Measurements from ENCODE around the gene KCNAB1. TPM values are rescaled to one million over a fixed set of nuclear protein-coding genes. Genes with fewer than 3 reads are reported as not detected.
"Not testable (repeated sequence)": the region's sequence is repeated elsewhere in the genome, so short reads cannot be mapped to it uniquely, and the experiment has no call there.

KCNAB1 gene
- total RNA-seq, 1 experiment from 2014 or later = not detected

GRCh38 chr3:156071031-156071430 lies 49.3 kb upstream of the KCNAB1 start:
- H3K9me3 ChIP-seq (ENCODE audit: control insufficient read depth in 1 of 2, insufficient read depth in 1 of 2, low read depth in 1 of 2, low read length in 2 of 2) = no peaks in the 10 kb centered on the region
- H3K4me2 ChIP-seq (ENCODE audit: low read length) = no peak overlapping the region
- TF ChIP-seq, protein P1, sequence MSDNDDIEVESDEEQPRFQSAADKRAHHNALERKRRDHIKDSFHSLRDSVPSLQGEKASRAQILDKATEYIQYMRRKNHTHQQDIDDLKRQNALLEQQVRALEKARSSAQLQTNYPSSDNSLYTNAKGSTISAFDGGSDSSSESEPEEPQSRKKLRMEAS (IDR thresholded peaks at IDR 0.05) = no peak
- TF ChIP-seq, protein P2, sequence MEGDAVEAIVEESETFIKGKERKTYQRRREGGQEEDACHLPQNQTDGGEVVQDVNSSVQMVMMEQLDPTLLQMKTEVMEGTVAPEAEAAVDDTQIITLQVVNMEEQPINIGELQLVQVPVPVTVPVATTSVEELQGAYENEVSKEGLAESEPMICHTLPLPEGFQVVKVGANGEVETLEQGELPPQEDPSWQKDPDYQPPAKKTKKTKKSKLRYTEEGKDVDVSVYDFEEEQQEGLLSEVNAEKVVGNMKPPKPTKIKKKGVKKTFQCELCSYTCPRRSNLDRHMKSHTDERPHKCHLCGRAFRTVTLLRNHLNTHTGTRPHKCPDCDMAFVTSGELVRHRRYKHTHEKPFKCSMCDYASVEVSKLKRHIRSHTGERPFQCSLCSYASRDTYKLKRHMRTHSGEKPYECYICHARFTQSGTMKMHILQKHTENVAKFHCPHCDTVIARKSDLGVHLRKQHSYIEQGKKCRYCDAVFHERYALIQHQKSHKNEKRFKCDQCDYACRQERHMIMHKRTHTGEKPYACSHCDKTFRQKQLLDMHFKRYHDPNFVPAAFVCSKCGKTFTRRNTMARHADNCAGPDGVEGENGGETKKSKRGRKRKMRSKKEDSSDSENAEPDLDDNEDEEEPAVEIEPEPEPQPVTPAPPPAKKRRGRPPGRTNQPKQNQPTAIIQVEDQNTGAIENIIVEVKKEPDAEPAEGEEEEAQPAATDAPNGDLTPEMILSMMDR (IDR thresholded peaks at IDR 0.05 in 2 of 3, conservative IDR thresholded peaks at IDR 0.05 in 1 of 3; ENCODE audit: borderline replicate concordance in 1 of 3, insufficient read depth in 1 of 3, low read depth in 2 of 3, low read length in 2 of 3) = no peak
- TF ChIP-seq EGR1 (IDR thresholded peaks at IDR 0.05; ENCODE audit: low read depth) (no peak), YY1 (IDR thresholded peaks at IDR 0.05; ENCODE audit: extremely low read depth, insufficient replicate concordance, low read depth, low read length) (no peak)
- intact Hi-C loops (cut with micrococcal nuclease) = no loop called here
- no peaks in the 10 kb centered on the region for H3K4me1 ChIP-seq (ENCODE audit: control insufficient read depth in 1 of 2, insufficient read depth in 2 of 2, low read length in 2 of 2)
- no peaks in the 10 kb centered on the region for H3K27me3 ChIP-seq (ENCODE audit: insufficient read depth, low read length)
- ChIA-PET CTCF (no interaction called here), RAD21 (ENCODE audit: low non-redundant PET in 1 of 2, low total read pairs in 2 of 2, uncharacterized antibody in 2 of 2, unreplicated experiment in 2 of 2) (no interaction called here), POLR2A (no interaction called here)
- no peak overlapping the region for H3K27ac ChIP-seq (ENCODE audit: low read depth, low read length)
- no peak overlapping the region for H2AFZ ChIP-seq (ENCODE audit: low read depth, low read length, poor library complexity, severe bottlenecking)
- no peaks in the 10 kb centered on the region for H3K36me3 ChIP-seq (ENCODE audit: control insufficient read depth in 1 of 2, insufficient read depth in 2 of 2, low read length in 2 of 2)
- no peak for DNase-seq (ENCODE audit: low read depth, low spot score)
- no peaks in the 10 kb centered on the region for H4K20me1 ChIP-seq (ENCODE audit: insufficient read depth)
- ATAC-seq = no peak
- no peak overlapping the region for H3K9ac ChIP-seq (ENCODE audit: low read length)
- no peaks in the 10 kb centered on the region for H3K79me2 ChIP-seq (ENCODE audit: insufficient read depth, low read length)
- no TSS peak for BruUV-seq (replicated peaks)
- no peaks in the 10 kb centered on the region for H3K9me2 ChIP-seq (ENCODE audit: insufficient read depth)
- no peak overlapping the region for H3K4me3 ChIP-seq (replicated peaks in 1 of 2; ENCODE audit: low read depth in 1 of 2, low read length in 2 of 2)

- H2AFZ ChIP-seq (ENCODE audit: low read depth, low read length, poor library complexity, severe bottlenecking); ATAC-seq; intact Hi-C loops (cut with micrococcal nuclease); H3K4me1 ChIP-seq (ENCODE audit: control insufficient read depth in 1 of 2, insufficient read depth in 2 of 2, low read length in 2 of 2); H3K9ac ChIP-seq (ENCODE audit: low read length); H3K9me3 ChIP-seq (ENCODE audit: control insufficient read depth in 1 of 2, insufficient read depth in 1 of 2, low read depth in 1 of 2, low read length in 2 of 2); POLR2A ChIA-PET; CTCF ChIA-PET; RAD21 ChIA-PET (ENCODE audit: low non-redundant PET in 1 of 2, low total read pairs in 2 of 2, uncharacterized antibody in 2 of 2, unreplicated experiment in 2 of 2); H3K36me3 ChIP-seq (ENCODE audit: control insufficient read depth in 1 of 2, insufficient read depth in 2 of 2, low read length in 2 of 2); H4K20me1 ChIP-seq (ENCODE audit: insufficient read depth); H3K27ac ChIP-seq (ENCODE audit: low read depth, low read length); BruUV-seq (replicated peaks); DNase-seq (ENCODE audit: low read depth, low spot score); H3K4me2 ChIP-seq (ENCODE audit: low read length); H3K27me3 ChIP-seq (ENCODE audit: insufficient read depth, low read length); H3K9me2 ChIP-seq (ENCODE audit: insufficient read depth); H3K4me3 ChIP-seq (replicated peaks in 1 of 2; ENCODE audit: low read depth in 1 of 2, low read length in 2 of 2); H3K79me2 ChIP-seq (ENCODE audit: insufficient read depth, low read length): not testable (repeated sequence)
Measured at GRCh38 chr3:156072950-156073657, 47.3 kb upstream of the KCNAB1 start.

All from HCT116 (cell line).